Eye (tissue), 1 donor: ENCODE data around the gene CTNNBL1.

ENCODE experiments used
- DNase-seq: peaks from one replicate; pipeline ENCODE4 v3.0.0-alpha.2; 2015

The CTNNBL1 gene

DNA sequence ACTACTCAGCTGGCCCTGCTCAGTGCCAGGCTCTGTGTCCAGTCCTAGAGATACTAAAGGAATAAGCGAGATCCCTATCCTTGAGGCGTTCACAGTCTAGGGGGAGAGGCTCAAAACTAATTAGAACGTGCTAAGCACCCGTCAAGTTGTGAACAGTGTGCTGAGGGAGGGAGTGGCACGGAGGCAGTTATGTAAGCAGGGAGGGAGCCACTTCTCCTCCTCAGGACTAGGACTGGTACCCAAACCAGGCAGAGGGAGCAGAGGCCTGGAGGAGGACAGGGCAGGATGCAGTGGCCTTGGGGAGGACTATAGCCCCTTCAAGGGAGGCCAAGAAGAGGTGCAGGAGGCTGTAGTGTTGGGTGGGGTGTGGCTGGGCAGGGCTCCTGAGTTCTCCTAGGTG is 169.5 kb downstream of the CTNNBL1 start:
- DNase-seq = no peak

DNA sequence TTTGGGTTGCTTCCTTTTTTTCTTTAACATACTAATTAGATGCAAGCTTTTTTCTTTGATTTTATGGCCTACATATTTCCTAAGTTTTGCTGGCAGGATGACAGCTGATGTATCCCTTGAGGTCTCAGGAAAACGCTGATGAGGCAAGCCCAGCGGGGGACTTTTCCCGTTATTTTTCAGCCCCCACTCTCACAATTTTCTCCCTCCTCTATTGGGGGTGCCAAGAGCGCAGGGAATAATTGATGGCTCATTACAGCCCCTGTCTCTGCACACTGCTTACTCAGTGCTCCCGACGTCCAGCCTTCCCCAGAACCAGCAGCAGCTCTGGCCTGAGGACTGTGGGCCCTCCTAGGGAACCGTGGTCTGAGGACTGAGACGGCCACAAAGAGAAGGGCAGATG is 170.5 kb downstream of the CTNNBL1 start:
- peak; percentile 72 for DNase-seq

DNA sequence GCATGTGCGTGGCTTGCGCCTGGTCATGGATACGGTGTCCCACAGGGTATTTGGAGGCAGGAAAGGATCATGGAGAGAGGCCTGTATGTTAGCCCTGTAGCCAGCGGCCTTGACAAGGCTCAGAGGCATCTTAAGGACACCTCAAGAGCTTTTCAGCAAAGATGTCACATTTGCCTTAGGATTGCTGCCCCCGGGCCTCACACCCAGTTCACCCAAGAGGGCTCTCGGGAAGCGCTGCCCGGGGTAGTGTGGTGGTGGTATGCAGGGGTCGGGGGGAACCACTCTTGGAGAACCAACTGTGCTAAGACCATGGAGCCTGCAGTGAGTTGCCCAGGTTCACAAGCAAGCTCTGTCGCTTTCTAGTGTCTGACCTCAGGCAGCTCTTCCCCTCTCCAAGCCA is 172.2 kb downstream of the CTNNBL1 start:
- DNase-seq = no peak

DNA sequence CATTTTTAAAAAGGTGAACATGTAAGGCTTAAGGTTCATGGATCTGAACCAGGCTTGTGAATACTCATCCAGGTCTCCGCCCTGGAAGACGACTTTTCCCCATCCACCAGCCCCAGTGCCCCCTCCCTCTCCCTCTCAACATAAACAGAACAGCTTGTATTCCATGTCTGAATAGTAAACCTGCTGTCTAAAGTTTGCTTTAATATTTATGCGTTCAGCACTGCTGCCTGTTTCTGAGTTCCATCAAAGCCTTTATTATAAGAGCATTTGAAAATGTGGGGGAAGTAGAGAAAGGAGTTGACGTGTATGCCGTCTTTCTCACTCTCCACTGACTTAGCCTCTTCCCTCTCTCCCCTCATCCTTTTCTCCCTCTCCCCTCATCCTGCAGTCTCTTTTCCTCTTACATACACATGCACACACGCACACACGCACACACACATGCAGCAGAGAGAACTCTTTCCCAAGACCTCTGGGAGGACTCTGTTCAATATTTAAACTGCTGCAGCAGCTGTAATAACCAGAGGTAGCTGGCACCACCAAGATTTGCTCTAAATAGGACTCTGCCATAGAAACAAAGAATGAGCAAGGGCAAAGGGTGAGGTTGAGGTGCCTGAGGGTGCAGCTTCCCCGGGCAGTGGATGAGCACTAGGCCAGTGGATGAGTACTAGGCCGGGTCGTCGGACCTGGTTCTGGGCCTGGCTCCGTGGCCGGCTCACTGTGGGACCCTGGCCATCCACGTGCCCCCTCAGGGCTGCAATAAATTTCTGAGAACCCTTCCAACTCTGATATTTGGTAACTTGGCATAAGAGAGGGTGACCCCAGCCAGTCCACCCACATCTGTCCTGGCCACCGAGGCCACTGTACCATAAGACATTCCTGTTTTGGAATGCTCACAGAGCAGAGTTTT is 173.7 kb downstream of the CTNNBL1 start:
- peak; percentile 60 for DNase-seq

DNA sequence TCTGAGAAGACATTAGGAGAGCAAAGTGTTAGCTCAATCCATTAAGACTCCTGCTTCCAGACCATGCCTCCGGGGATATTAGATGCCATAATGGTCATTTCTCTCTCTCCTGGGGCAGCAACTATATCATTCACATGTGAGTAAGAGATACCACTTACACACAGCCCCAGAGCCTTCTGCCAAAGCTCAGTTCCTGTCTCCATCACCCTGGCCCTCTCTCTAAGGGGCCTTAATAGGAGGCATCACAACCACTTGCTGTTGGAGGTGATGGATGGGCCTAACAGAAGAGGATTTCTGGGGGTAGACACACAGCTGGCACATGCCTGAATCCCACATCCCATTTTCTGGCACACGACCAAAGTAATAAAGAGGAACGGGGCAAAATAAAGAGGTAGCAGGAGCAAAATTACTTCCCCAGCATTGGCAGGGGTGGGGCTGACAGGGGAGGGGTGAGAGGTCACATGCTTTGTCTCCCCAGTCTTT is 175.1 kb downstream of the CTNNBL1 start:
- peak; percentile 80 for DNase-seq

DNA sequence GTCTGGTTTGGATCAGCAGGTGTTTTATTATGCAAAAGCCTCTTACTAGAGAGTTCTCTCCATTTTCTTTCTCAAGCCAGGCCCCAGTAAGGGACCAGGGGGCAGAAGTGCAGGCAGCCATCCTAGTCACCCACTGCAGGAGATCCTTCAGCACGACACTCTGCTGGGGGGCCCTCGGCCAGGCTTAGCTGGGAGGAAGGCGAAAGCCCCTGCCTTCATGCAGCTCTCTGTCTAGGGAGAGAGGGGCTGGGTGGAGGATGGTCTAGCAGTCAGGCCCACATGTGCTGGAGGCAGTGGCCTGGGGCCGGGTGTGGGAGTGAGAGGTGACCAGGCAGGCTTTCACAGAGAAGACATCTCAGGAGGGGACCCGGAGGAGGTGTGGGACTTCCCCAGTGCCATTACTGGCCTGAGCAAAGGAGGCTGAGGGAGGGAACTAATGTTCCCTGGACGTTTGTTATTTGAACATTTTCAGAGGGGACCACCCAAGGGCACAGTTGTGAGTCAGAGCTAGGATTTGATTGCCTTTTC is 175.6 kb downstream of the CTNNBL1 start:
- DNase-seq = no peak

DNA sequence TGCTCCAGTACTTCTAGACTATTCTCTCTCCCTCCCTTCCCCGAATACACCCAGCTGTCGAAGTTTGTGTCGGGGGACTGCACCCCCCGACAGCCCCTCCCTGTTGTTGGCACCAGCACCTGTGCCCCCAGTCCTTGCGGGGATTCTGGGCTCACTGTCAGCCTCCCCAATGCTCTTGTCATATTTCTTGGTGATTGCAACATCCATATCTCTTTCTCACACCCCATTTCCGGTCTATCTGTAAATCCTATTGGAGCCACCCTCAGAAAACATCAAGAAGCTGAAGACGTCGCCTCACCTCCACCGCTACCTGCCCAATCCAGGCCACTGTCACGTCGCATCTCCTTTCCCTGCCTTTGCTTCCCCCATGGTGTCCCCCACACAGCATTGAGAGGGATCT is 176.5 kb downstream of the CTNNBL1 start:
- DNase-seq = no peak

DNA sequence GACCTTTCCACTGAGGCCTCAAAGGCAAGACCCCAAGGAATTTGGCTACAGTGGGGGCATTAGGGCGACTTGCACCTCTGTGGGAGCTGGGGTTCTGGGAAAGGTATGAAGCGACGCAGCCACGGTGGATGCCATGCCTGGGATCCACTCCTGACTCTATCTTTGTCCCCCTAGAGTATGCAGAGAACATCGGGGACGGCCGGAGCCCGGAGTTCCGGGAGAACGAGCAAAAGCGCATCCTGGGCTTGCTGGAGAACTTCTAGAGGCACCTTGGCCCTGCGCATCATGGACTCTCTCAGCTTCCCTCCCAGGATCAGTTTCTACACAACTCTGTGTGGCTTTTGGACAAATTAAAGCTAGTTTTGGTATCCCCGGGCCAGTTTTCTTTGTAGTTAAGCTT is 177.9 kb downstream of the CTNNBL1 start:
- no peak for DNase-seq

DNA sequence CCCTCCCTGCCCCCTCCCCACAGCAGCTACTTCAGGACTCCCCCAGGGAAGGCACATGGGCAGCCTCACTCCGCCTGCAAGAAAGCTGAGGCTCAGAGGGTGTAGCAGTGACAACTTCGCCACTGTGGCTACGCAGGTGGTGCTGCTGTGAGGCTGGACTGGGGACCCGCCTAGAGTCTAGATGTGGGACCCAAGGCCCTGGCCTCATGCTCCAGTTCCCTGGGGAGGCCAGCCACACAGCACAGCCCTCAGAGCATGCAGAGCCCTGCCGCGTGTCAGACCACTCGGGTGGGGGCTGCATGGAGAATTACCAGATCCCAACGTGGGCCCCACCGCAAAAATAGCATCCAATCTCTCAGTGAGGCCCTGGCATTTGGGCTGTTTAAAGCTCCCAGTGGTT is 178.3 kb downstream of the CTNNBL1 start:
- no peak for DNase-seq

DNA sequence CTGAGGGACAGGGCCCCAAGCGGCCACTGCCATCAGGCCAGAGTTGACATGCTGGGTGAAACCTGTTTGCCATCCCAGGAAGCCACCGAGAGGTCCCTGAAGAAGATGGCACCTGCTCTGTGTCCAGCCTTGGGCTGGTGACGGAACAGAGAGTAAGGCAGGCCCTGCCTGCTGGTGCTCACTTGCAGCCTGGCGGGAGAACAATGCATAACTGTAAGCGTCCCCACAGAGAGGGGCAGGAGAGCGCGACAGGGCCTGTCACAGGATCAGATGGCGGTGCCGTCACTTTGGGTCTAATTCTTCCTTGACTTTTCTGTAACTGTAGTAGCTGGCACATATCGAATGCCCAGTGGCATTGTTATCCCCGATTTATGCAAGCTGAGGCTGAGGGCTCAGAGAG is 180.1 kb downstream of the CTNNBL1 start:
- DNase-seq = no peak

DNA sequence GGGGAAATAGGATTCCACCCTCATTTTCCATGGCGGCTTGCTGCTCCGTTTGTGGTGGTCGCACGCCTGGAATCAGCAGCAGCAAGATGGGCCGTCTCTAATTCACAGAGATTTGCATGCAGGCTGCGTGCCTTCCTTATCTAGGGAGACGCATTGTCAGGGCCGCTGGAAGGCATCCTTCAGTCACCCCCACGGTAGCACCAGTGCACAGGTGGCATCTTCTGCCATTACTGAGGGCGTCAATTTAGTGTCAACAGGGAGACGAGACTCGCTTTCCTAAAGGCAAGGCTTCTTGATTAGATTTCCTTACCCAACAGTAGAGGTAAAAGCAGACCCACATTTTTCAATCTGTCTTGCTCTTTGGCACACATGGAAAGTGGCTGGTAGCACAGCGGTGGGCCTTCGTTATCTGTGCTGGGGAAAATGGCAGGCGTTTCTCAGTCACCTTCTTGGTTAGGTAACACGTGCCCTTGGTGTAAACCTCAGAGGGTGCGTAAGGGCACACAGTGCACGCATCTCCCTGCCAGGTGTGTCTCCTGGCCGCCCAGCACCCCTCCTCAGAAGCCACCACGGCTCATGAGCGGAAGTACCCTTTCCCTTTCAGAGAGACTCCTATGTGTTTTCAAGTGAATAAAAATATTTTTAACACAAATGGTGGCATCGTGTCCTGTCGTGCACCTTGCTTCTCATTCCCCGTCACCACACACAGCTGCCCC is 181.8 kb downstream of the CTNNBL1 start:
- no peak for DNase-seq

DNA sequence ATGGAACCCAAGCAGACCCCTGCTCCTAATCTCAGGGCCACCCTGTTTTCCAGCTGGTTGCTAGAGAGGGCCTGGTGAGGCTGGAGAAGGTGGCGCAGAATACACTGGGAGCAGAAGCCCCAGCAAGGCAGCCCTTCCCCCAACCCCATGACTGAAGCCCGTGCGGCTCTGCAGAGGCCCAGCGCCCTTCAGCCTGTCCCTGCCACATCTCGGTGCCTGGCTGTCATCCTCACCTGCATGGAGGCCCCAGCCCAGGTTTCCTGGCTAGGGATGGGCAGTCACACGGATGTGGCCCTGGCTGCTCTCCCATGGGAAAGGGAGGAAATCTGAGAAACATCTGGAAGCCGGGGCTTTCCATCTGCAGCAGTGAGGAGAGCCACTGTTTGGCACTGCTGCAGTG is 183.0 kb downstream of the CTNNBL1 start:
- DNase-seq = no peak

DNA sequence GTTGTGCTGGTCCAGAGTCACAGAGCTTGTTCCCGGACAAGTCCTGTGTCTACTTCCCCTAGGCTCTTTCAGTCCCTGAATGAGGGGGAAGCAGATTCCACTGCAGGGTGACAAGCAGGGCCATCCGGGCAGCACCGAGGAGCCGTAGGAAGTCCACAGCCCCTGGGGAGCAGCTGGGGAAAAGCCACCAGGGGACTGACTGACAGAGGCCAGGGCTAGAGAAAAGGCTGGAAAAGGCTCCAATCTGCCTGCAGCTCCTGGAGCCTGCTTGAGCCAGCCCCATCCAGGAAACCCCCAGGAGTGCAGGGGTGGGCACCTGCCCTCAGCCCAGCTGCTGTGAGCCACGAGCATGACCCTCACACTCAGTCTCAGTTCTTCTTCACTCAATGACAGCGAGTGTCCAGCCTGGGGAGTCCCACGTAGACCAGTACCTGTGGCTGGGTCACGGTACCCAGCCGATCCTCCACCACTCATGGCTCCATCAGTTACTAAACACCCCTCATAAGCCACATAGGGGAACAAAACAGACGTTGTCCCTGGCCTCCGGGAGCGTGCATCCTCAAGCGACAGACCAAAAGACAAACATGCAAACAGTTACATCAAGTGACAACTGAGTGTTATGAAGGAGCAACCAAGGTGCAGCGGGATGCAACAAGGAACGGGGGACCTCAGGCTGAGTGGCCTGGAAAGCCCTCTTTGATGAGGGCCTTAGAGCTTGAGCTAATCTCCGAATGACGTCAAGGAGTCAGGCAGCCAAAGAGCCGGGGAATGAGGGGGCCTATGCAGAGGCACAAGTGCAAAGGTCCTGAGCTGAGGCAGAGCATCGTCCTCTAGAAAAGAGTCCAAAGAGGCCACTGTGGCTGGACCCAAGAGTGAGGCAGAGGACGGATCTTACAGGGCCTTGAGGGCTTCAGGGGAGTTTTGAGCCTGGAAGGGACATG is 184.3 kb downstream of the CTNNBL1 start:
- peak; percentile 24 for DNase-seq

DNA sequence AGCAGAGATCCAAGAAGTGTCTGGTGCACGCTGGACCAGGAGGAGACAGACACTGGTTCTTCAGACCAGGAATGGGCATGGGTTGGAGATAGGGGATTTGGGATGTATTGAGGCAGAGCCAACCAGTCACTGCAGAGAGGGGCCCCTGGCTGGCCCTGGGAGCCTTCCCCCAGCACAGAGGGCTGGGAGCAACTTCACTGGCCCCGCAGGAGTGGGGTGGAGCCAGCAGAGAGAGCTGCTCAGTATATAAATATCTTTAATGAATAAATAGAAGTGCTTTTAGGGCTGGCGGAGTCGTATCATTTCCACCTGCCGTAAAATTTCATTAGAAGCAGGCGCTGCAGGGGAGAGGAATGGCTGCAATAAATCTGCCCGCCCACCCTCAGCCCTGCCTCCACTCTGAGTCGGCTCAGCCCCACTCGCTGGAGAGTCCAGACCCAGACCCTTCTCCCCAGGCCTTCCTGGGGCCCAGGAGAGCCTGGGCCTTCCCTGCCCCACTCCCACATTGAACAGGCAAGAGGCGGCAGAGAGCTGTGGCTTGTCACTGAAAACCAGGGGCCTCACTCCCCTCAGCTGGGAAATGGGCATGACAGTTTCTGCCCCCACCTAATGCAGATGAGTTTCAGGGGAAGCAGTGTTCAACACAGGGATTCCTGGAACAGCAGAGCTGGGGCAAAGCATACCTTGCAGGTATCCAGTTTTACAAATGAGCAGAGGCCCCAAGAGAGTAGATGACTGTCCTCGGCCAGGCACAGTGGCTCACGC is 185.2 kb downstream of the CTNNBL1 start:
- DNase-seq = no peak

DNA sequence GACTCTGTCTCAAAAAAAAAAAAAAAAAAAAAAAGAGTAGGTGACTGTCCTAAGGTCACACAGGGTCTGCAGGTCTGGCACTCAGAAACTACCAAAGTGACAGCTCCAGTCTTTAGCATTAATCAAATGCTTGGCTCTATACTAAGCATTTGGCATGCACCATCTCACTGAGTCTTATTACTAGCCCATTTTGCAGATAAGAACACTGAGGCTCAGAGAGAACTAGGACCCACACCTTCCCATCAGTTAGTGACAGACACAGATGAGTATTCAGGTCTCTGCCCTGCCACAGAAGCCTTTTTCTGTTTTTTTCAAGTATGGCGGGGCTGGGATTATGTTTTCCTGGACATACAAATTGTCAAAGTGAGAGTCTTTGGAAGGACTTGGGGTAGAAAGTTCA is 186.0 kb downstream of the CTNNBL1 start:
- DNase-seq = no peak

DNA sequence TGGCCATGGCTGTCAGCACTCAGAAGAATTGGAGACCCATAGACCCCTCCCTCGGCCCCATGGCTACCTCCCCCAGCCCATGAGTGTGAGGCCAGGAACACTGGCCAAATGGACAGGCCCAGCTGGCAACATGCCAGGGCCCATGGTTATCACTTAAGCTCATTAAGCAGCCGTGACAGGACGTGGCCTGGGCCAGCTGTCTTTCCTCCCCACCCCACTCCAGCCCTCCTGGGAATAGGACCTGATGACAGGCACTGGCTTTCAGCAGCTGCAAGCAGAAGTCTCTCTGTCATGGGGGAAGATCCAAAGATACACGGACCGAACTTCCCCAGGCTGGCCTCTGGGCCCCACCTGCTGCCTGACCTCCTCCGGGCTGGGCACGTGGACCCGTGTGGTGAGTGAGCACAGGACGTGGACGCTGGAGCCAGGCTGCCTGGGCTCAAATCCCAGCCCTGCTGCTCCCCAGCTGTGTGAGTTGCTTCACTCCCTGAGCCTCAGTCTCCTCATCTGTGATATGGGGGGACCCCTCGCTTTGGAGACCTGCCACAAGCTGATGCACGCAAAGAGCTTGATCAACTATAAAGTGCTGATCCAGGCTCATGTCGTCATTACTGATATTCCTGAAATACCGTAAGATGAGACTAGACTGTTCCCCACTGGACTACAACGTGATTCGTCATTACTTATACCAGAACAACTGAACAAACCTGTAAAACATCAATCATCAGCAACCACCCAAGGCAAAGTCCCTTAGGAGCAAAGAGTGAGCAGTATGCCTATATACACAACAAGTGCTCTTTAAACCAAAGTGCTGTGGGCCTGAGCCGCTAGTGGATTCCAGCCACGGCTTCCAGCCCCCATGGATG is 187.1 kb downstream of the CTNNBL1 start:
- DNase-seq = peak; percentile 93

DNA sequence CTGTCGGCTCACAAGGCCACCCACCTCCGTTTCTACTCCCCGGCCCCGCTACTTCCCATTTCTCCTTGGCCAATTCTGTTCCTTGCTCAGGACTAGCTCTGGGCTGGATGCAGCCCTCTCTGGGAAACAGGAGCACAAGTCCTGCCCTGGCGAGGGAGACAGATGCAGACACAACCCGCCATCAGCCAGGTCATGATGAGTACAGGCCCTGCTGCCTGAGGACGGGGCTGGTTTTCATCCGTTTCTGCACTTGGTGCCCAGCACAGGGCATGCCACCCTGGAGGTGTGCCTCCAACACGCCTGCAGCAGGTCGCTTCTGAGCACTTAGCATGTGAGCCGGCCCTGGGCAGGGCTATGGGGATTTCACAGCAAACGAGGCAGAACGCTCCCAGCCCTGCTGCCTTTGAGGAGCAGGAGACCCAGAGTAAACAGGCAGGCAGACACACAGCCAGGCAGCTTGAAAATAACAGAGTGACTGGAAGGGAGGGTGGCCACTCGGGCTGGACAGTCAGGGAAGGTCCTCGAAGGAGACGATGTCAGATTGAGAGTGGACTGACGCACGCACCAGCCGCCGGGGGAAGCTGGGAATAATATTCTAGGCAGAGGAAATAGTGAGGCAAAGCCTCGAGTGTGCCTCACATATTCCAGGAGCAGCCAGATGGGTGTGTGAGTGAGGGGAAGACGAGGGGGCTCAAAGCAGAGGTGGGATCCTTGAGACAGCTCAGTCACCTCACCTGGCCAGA is 187.9 kb downstream of the CTNNBL1 start:
- peak; percentile 41 for DNase-seq

DNA sequence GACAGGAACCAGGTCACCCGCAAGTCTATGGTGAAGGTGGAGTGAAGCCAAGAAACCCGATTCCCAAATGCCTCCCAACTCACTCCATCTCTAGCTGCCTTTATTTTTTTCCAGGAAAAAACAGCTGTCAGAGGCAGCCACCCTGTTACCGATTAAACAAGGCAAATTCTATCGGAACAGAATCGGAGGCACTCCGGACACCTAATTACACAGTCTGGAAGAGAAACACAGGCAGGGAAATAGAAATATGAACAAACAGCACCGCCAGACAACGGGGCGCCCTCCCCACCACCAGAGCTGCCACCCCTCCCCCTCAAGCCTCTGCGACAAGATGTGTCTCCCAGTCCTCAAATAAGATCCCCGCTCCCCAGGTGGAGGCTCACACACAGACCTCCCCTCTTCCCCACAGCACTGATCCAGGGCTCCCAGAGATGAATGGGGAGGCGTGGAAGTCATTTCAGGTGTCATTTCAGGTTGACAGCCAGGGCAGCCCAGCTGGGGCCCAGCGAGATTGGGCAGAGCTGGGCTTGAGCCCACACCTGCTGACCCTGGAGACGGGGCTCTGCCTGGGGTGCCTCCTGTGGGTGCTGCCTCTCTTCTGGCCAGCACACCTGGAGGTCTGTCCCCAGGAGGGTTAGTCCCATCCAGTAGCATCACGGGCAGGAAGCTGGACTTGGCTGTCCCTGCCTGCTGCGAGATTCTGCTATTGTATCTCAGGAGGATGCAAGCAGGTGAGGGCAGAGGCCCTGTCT is 189.3 kb downstream of the CTNNBL1 start:
- no peak for DNase-seq

DNA sequence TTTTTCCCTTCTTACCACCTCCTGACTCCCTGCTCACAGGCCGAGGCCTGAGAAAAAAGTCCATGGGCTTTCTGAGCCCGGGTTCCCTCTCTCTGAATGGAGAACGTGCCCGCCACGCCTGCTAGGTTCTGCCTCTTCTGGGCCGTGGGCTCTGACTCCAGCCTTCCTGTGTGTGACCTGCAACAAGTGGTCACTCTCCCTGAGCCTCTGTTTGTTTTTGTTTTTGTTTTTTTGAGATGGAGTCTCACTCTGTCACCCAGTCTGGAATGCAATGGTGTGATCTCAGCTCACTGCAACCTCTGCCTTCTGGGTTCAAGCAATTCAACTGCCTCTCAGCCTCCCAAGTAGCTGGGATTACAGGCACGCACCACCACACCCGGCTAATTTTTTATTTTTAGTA is 191.2 kb downstream of the CTNNBL1 start:
- DNase-seq = no peak
